Transverse colon (tissue), 4 donors: ENCODE data around the gene EIF2S1. TPM values are rescaled to one million over a fixed set of nuclear protein-coding genes. Genes with fewer than 3 reads are reported as not detected.
A peak's percentile ranks its signal among the peaks of the same experiment; 100 is the strongest.

Experiments
- DNase-seq: peaks from one replicate; pipeline ENCODE4 v3.0.0-alpha.2; 2019
- H3K27ac ChIP-seq, 4 donors: fragments of 200-600 bp; sonication (generic); 2 replicates each; pipeline ENCODE4 v1.5.1; 2016 to 2018; ENCODE audit warnings: inconsistent platforms in 4 of 4
- H3K27me3 ChIP-seq: fragments of 200-600 bp; sonication (generic); 2 replicates; pipeline ENCODE4 v1.5.1; 2017; ENCODE audit warnings: inconsistent platforms
- H3K36me3 ChIP-seq, 4 donors: fragments of 200-600 bp; sonication (generic); 2 replicates each; pipeline ENCODE4 v1.5.1; 2017 to 2019; ENCODE audit warnings: inconsistent platforms in 4 of 4
- H3K4me1 ChIP-seq, 4 donors: fragments of 200-600 bp; sonication (generic); 2 replicates each; pipeline ENCODE4 v1.5.1; 2017 to 2020; ENCODE audit warnings: inconsistent platforms in 4 of 4
- H3K4me3 ChIP-seq, 4 donors: fragments of 200-600 bp; sonication (generic); 1 replicate in 1 of 4; 2 replicates in 3 of 4; pipeline versions ENCODE4 v1.5.1 to v1.6.1; 2017 to 2019; ENCODE audit warnings: inconsistent platforms in 4 of 4
- H3K9me3 ChIP-seq, 2 donors: fragments of 200-600 bp; sonication (generic); 2 replicates each; pipeline ENCODE4 v1.5.1; 2017 to 2019; ENCODE audit warnings: inconsistent platforms in 2 of 2
- CTCF ChIP-seq, 5 experiments: fragments of 200-600 bp in 3 of 5; fragments of 450-650 bp in 2 of 5; sonication (generic) in 3 of 5; IDR thresholded peaks; 1 replicate in 2 of 5; 2 replicates in 3 of 5; pipeline ENCODE4 v1.5.1; 2016 to 2017; ENCODE audit warnings: antibody characterized with exemption in 5 of 5, inconsistent platforms in 3 of 5, mild to moderate bottlenecking in 2 of 5, moderate library complexity in 1 of 5
- EP300 ChIP-seq: sonication (generic); formaldehyde crosslinking; IDR thresholded peaks from one replicate; pipeline ENCODE4 v1.6.1; 2017; ENCODE audit warnings: antibody characterized with exemption, low read depth
- POLR2A ChIP-seq: fragments of 450-650 bp; IDR thresholded peaks from one replicate; pipeline ENCODE4 v1.6.1; 2016; ENCODE audit warnings: antibody characterized with exemption, mild to moderate bottlenecking, moderate library complexity
- POLR2AphosphoS5 ChIP-seq, 3 donors: sonication (generic); formaldehyde crosslinking; IDR thresholded peaks; one replicate each; pipeline ENCODE4 v1.6.1; 2016; ENCODE audit warnings: antibody characterized with exemption in 3 of 3
- WGBS, 2 donors: methylation state at CpG; one replicate each; pipeline ENCODE4 v1.1.5; 2018; ENCODE audit warnings: low coverage in 1 of 2; 5-methylcytosine and 5-hydroxymethylcytosine counted together
- in situ Hi-C, 4 donors: fragments of 200-750 bp; cut with MboI; loops; one replicate each; pipeline versions ENCODE4 v1.15.0 to v1.15.1; 2017; ENCODE audit warnings: low sequenced_read_pairs in 3 of 4, low pct_ligation_motif_present in 1 of 4, low pct_unique_long_range_greater_than_20kb in 1 of 4
- intact Hi-C: fragments of 100-400 bp; cut with DNase I; formaldehyde crosslinking; loops from one replicate; pipeline ENCODE4 v1.15.1; 2023; ENCODE audit warnings: low total_unique reads
- total RNA-seq, 4 donors: library from RNA; depleted of rRNA; stranded (reverse); fragments of >200 nt; gene quantifications; one replicate each; pipeline ENCODE4 v1.1.0, GENCODE V29; 2016

The EIF2S1 gene
- total RNA-seq, 4 donors from 2014 or later: 7.1 to 51.7 (median 21.7) TPM

GRCh38 chr14:67357969-67358354, 2.2 kb upstream of the EIF2S1 start:
- WGBS, 2 donors: 75% methylated on average over 9 of the region's 9 CpGs; no CpG with 5 or more reads in 1 of the 2 donors
- H3K4me3 ChIP-seq: peak overlapping the region in 1 of 4 donors; percentile 89
- in situ Hi-C loops: no loop called here
- H3K27me3 ChIP-seq: no peaks in the 10 kb centered on the region
- no peaks in the 10 kb centered on the region for H3K9me3 ChIP-seq
- peak overlapping the region in 1 of 4 donors; percentile 91 for H3K27ac ChIP-seq
- intact Hi-C loops: no loop called here
- TF ChIP-seq EP300: no peak
- TF ChIP-seq CTCF (IDR thresholded peaks at IDR 0.05): no peak
- TF ChIP-seq POLR2AphosphoS5 (IDR thresholded peaks at IDR 0.05): no peak
- TF ChIP-seq POLR2A: no peak
- DNase-seq: no peak
- H3K36me3 ChIP-seq: no peaks in the 10 kb centered on the region
- peaks cover 26 to 49% (median 37%) of the 10 kb centered on the region in 4 donors for H3K4me1 ChIP-seq

DNA sequence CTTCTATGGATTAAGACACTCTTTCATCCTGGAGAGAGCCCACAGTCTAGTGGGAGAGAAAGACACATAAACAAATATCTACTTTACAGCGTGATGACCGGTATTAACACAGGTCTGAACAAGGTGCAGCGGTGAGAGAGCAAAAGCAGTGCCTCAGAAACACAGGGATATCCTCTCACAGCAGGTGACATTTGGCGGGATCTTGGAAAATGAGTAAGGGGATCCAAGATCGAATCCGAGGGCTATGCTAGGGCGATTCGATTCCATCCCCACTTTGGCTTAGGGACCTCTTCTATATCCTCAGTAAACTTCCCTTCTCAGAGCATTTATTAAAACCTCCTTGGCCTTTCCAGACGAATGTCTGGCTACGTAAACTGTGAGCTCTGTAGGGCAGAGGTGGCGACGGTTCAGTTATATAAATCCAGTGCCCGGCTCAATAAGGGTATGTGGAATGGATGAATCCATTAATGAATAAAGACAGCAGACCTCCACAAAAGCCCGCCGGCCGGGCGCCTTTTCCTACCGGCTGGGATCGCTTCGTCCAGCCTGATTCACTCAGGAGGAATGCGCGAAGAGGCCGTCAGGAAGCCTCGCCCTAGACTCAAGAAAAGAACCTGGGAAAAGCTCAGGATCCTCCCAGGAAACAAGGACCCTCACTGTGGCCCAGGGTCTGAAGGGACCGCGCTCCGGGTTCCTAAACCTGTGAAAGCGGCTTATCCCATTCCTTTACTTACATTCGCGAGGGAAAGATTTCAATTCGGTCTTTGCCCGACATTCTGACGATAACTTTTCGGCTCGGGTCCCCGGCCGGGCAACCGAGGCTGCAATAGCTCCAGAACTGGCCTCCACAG, 979 bp upstream of the EIF2S1 start:
- Histone ChIP-seq H3K27me3 (no peaks in the 10 kb centered on the region), H3K4me3 (peak overlapping the region; percentile 66 to 89 (median 85)), H3K27ac (peak overlapping the region; percentile 91 to 95 (median 93)), H3K36me3 (no peaks in the 10 kb centered on the region), H3K9me3 (no peaks in the 10 kb centered on the region), H3K4me1 (peaks cover 33 to 60% (median 40%) of the 10 kb centered on the region in 4 donors)
- TF ChIP-seq POLR2A (peak; percentile 71), POLR2AphosphoS5 (IDR thresholded peaks at IDR 0.05) (no peak)
- peak; percentile 24 for DNase-seq
- 0 to 2% methylated on average over 2 to 38 of the region's 38 CpGs for WGBS, 2 donors
- intact Hi-C loops (no loop called here), in situ Hi-C loops (no loop called here)

GRCh38 chr14:67360470-67361206, 510 bp downstream of the EIF2S1 start:
- intact Hi-C loops: no loop called here
- Histone ChIP-seq H3K9me3 (no peaks in the 10 kb centered on the region), H3K36me3 (peaks cover 0 to 14% (median 2%) of the 10 kb centered on the region in 4 donors), H3K4me1 (peaks cover 33 to 60% (median 40%) of the 10 kb centered on the region in 4 donors), H3K4me3 (peak overlapping the region; percentile 66 to 89 (median 86)), H3K27ac (peak overlapping the region; percentile 91 to 95 (median 93)), H3K27me3 (no peaks in the 10 kb centered on the region)
- 0 to 1% methylated on average over 6 to 33 of the region's 34 CpGs for WGBS, 2 donors
- no peak for DNase-seq
- in situ Hi-C loops: no loop called here
- TF ChIP-seq CTCF (IDR thresholded peaks at IDR 0.05): no peak
- no peak for TF ChIP-seq POLR2AphosphoS5 (IDR thresholded peaks at IDR 0.05)
- no peak for TF ChIP-seq POLR2A
- no peak for TF ChIP-seq EP300

GRCh38 chr14:67365476-67365875, 5.3 kb downstream of the EIF2S1 start:
- intact Hi-C loops: no loop called here
- peaks cover 0 to 47% (median 15%) of the 10 kb centered on the region in 4 donors for H3K36me3 ChIP-seq
- TF ChIP-seq EP300: no peak
- no peak for TF ChIP-seq POLR2A
- TF ChIP-seq CTCF (IDR thresholded peaks at IDR 0.05): no peak
- no peak for TF ChIP-seq POLR2AphosphoS5 (IDR thresholded peaks at IDR 0.05)
- in situ Hi-C loops: no loop called here
- no peak overlapping the region for H3K4me3 ChIP-seq
- H3K27ac ChIP-seq: no peak overlapping the region
- no peaks in the 10 kb centered on the region for H3K27me3 ChIP-seq
- H3K9me3 ChIP-seq: no peaks in the 10 kb centered on the region
- H3K4me1 ChIP-seq: peaks cover 18 to 33% (median 27%) of the 10 kb centered on the region in 4 donors
- DNase-seq: no peak
- 92 to 100% methylated on average over 4 of the region's 4 CpGs for WGBS, 2 donors
